HG02642 (cell line): ENCODE results near the gene TAF6.
"Not testable (repeated sequence)": the region's sequence is repeated elsewhere in the genome, so short reads cannot be mapped to it uniquely, and the experiment has no call there.

ENCODE experiments used
- ATAC-seq: cut with Tn5 transposase; IDR thresholded peaks from one replicate; pipeline ENCODE4 v1.9.1; 2021; ENCODE audit warnings: mild to moderate bottlenecking; ENCODE audit not compliant: unreplicated experiment, poor library complexity

Gene TAF6

GRCh38 chr7:100152937-100153666 lies 33.9 kb upstream of the TAF6 start:
- ATAC-seq, result no peak

- ATAC-seq, result no peak
Measured at GRCh38 chr7:100152404-100152803, 33.2 kb upstream of the TAF6 start.

- peak; percentile 98 for ATAC-seq
Measured at GRCh38 chr7:100148559-100149328, 29.6 kb upstream of the TAF6 start, which contains the start of gene LAMTOR4. Gene LAMTOR4, plus strand, starts transcription at chr7:100148918. Its CDS starts 55 bp downstream, at chr7:100148973.

GRCh38 chr7:100148225-100148558 lies 29.0 kb upstream of the TAF6 start:
- ATAC-seq, result no peak

GRCh38 chr7:100147278-100147677 lies 28.1 kb upstream of the TAF6 start:
- ATAC-seq, result no peak

- ATAC-seq, result not testable (repeated sequence)
Measured at GRCh38 chr7:100146350-100146749, 27.2 kb upstream of the TAF6 start.

GRCh38 chr7:100142461-100142860 lies 23.3 kb upstream of the TAF6 start:
- no peak for ATAC-seq

- ATAC-seq, result no peak
Measured at GRCh38 chr7:100141555-100141949, 22.4 kb upstream of the TAF6 start.

- no peak for ATAC-seq
Measured at GRCh38 chr7:100137851-100138760, 18.9 kb upstream of the TAF6 start.

GRCh38 chr7:100132697-100133151 lies 13.6 kb upstream of the TAF6 start:
- peak; percentile 56 for ATAC-seq

- no peak for ATAC-seq
Measured at GRCh38 chr7:100132126-100132525, 13.0 kb upstream of the TAF6 start.

- ATAC-seq, result no peak
Measured at GRCh38 chr7:100130608-100131453, 11.7 kb upstream of the TAF6 start.

- ATAC-seq, result not testable (repeated sequence)
Measured at GRCh38 chr7:100130220-100130607, 11.1 kb upstream of the TAF6 start.

GRCh38 chr7:100128637-100128963 lies 9.4 kb upstream of the TAF6 start:
- no peak for ATAC-seq

GRCh38 chr7:100127866-100128636 lies 8.9 kb upstream of the TAF6 start:
- ATAC-seq, result peak; percentile 1

- peak; percentile 74 for ATAC-seq
Measured at GRCh38 chr7:100126931-100127865, 8.0 kb upstream of the TAF6 start, which contains the start of gene MBLAC1. Gene MBLAC1, plus strand, starts transcription at chr7:100126967. Its CDS starts 429 bp downstream, at chr7:100127396.

GRCh38 chr7:100126239-100126930 lies 7.2 kb upstream of the TAF6 start:
- peak; percentile 21 for ATAC-seq
